Vagina (tissue), 2 donors: ENCODE data around the gene ADGRB2. TPM values are rescaled to one million over a fixed set of nuclear protein-coding genes. Genes with fewer than 3 reads are reported as not detected.

Source experiments
- DNase-seq, 2 donors: peaks; one replicate each; pipeline ENCODE4 v3.0.0-alpha.2; 2017; ENCODE audit errors: extremely low spot score in 2 of 2
- H3K27ac ChIP-seq: fragments of 200-600 bp; sonication (generic); one replicate; pipeline ENCODE4 v1.5.1; 2019
- H3K27me3 ChIP-seq: fragments of 200-600 bp; sonication (generic); one replicate; pipeline ENCODE4 v1.5.1; 2019
- H3K36me3 ChIP-seq, 2 donors: fragments of 200-600 bp; sonication (generic); one replicate each; pipeline ENCODE4 v1.5.1; 2017 to 2019
- H3K4me1 ChIP-seq: fragments of 200-600 bp; sonication (generic); one replicate; pipeline ENCODE4 v1.5.1; 2019
- H3K4me3 ChIP-seq, 2 donors: fragments of 200-600 bp; sonication (generic); 1 replicate in 1 of 2; 2 replicates in 1 of 2; pipeline ENCODE4 v1.5.1; 2016 to 2019
- H3K9me3 ChIP-seq: fragments of 200-600 bp; sonication (generic); one replicate; pipeline ENCODE4 v1.5.1; 2019
- CTCF ChIP-seq, 3 experiments: fragments of 450-650 bp in 2 of 3; fragments of 200-600 bp in 1 of 3; sonication (generic) in 1 of 3; IDR thresholded peaks; one replicate each; pipeline ENCODE4 v1.5.1; 2017 to 2019; ENCODE audit warnings: antibody characterized with exemption in 3 of 3, mild to moderate bottlenecking in 2 of 3, moderate library complexity in 2 of 3
- POLR2A ChIP-seq, 2 donors: fragments of 450-650 bp; IDR thresholded peaks; one replicate each; pipeline ENCODE4 v1.6.1; 2017; ENCODE audit warnings: antibody characterized with exemption in 2 of 2, mild to moderate bottlenecking in 2 of 2, moderate library complexity in 2 of 2
- POLR2AphosphoS5 ChIP-seq, 2 donors: sonication (generic); formaldehyde crosslinking; IDR thresholded peaks; one replicate each; pipeline ENCODE4 v1.9.0; 2017; ENCODE audit warnings: antibody characterized with exemption in 2 of 2, mild to moderate bottlenecking in 2 of 2, low read depth in 1 of 2; ENCODE audit not compliant: insufficient read depth in 1 of 2
- intact Hi-C: fragments of 100-400 bp; cut with DNase I; formaldehyde crosslinking; loops from one replicate; pipeline ENCODE4 v1.15.1; 2023
- total RNA-seq: library from RNA; depleted of rRNA; stranded (reverse); fragments of >200 nt; gene quantifications from one replicate; pipeline ENCODE4 v1.2.3, GENCODE V29; 2016

Gene ADGRB2
- total RNA-seq, 1 donor from 2014 or later = 3.9 TPM

- DNase-seq = no peak
- Histone ChIP-seq H3K27ac (no peak overlapping the region), H3K4me3 (no peak overlapping the region), H3K4me1 (peaks cover 23% of the 10 kb centered on the region), H3K36me3 (no peaks in the 10 kb centered on the region), H3K9me3 (no peaks in the 10 kb centered on the region), H3K27me3 (no peaks in the 10 kb centered on the region)
- TF ChIP-seq POLR2A (IDR thresholded peaks at IDR 0.05) (no peak), POLR2AphosphoS5 (IDR thresholded peaks at IDR 0.05; ENCODE audit: insufficient read depth in 1 of 2, low read depth in 1 of 2) (no peak), CTCF (IDR thresholded peaks at IDR 0.05) (no peak)
- intact Hi-C loops = no loop called here
These were observed 8.2 kb downstream of the ADGRB2 start for GRCh38 chr1:31755850-31756492.

GRCh38 chr1:31755197-31755611 is 8.9 kb downstream of the ADGRB2 start:
- Histone ChIP-seq H3K36me3 (no peaks in the 10 kb centered on the region), H3K4me3 (no peak overlapping the region), H3K27ac (no peak overlapping the region), H3K27me3 (no peaks in the 10 kb centered on the region), H3K9me3 (no peaks in the 10 kb centered on the region), H3K4me1 (peaks cover 16% of the 10 kb centered on the region)
- DNase-seq = no peak
- TF ChIP-seq POLR2A (IDR thresholded peaks at IDR 0.05) (no peak), CTCF (IDR thresholded peaks at IDR 0.05) (no peak), POLR2AphosphoS5 (IDR thresholded peaks at IDR 0.05; ENCODE audit: insufficient read depth in 1 of 2, low read depth in 1 of 2) (no peak)
- intact Hi-C loops = no loop called here

GRCh38 chr1:31754397-31754796 is 9.7 kb downstream of the ADGRB2 start:
- TF ChIP-seq POLR2AphosphoS5 (IDR thresholded peaks at IDR 0.05; ENCODE audit: insufficient read depth in 1 of 2, low read depth in 1 of 2) = no peak
- H3K4me3 ChIP-seq = no peak overlapping the region
- intact Hi-C loops = no loop called here
- no peaks in the 10 kb centered on the region for H3K27me3 ChIP-seq
- no peaks in the 10 kb centered on the region for H3K9me3 ChIP-seq
- no peak overlapping the region for H3K27ac ChIP-seq
- no peak for DNase-seq
- H3K4me1 ChIP-seq = peaks cover 10% of the 10 kb centered on the region
- no peaks in the 10 kb centered on the region for H3K36me3 ChIP-seq

GRCh38 chr1:31753707-31754349 is 10.3 kb downstream of the ADGRB2 start:
- intact Hi-C loops = no loop called here

GRCh38 chr1:31752952-31753475 is 11.1 kb downstream of the ADGRB2 start:
- Histone ChIP-seq H3K27ac (no peak overlapping the region), H3K9me3 (no peaks in the 10 kb centered on the region), H3K27me3 (no peaks in the 10 kb centered on the region), H3K4me3 (no peak overlapping the region), H3K4me1 (peaks cover 10% of the 10 kb centered on the region), H3K36me3 (no peaks in the 10 kb centered on the region)
- no peak for TF ChIP-seq POLR2A (IDR thresholded peaks at IDR 0.05)
- TF ChIP-seq POLR2AphosphoS5 (IDR thresholded peaks at IDR 0.05; ENCODE audit: insufficient read depth in 1 of 2, low read depth in 1 of 2) = no peak
- intact Hi-C loops = no loop called here
- DNase-seq = no peak

More at GRCh38 chr1:31753707-31754349, 10.3 kb downstream of the ADGRB2 start:
- H3K9me3 ChIP-seq = no peaks in the 10 kb centered on the region
- no peaks in the 10 kb centered on the region for H3K27me3 ChIP-seq
- DNase-seq = no peak
- no peak overlapping the region for H3K27ac ChIP-seq
- H3K4me1 ChIP-seq = peaks cover 10% of the 10 kb centered on the region
- TF ChIP-seq CTCF (IDR thresholded peaks at IDR 0.05) (no peak), POLR2AphosphoS5 (IDR thresholded peaks at IDR 0.05; ENCODE audit: insufficient read depth in 1 of 2, low read depth in 1 of 2) (no peak), POLR2A (IDR thresholded peaks at IDR 0.05) (no peak)
- H3K4me3 ChIP-seq = no peak overlapping the region
- no peaks in the 10 kb centered on the region for H3K36me3 ChIP-seq

GRCh38 chr1:31752258-31752657 is 11.9 kb downstream of the ADGRB2 start:
- intact Hi-C loops = no loop called here
- H3K27ac ChIP-seq = no peak overlapping the region
- no peaks in the 10 kb centered on the region for H3K9me3 ChIP-seq
- H3K36me3 ChIP-seq = no peaks in the 10 kb centered on the region
- no peak overlapping the region for H3K4me3 ChIP-seq
- DNase-seq = no peak
- no peak for TF ChIP-seq POLR2AphosphoS5 (IDR thresholded peaks at IDR 0.05; ENCODE audit: insufficient read depth in 1 of 2, low read depth in 1 of 2)
- TF ChIP-seq CTCF (IDR thresholded peaks at IDR 0.05) = no peak
- no peak for TF ChIP-seq POLR2A (IDR thresholded peaks at IDR 0.05)
- no peaks in the 10 kb centered on the region for H3K27me3 ChIP-seq
- H3K4me1 ChIP-seq = peaks cover 10% of the 10 kb centered on the region
